Measurements from ENCODE around the gene DTYMK. TPM values are rescaled to one million over a fixed set of nuclear protein-coding genes. Genes with fewer than 3 reads are reported as not detected.

The DTYMK gene
- total and polyA plus RNA-seq, 5 experiments from 2014 or later, result 19.8 to 40.7 (median 36.3) TPM

Other genes starting within 250 kb of the DTYMK start
- 100 to 1,000 TPM; 148 to 150 TPM for gene STK25, start 178.2 kb downstream of the DTYMK start, total RNA-seq
- 10 to 100 TPM; 69.9 to 81.1 (median 70.1) TPM for gene STK25, start 178.2 kb downstream of the DTYMK start, polyA plus RNA-seq
- gene BOK, start 128.1 kb downstream of the DTYMK start, total RNA-seq, result not detected
- under 1 TPM in 1 of 3 donors, not detected in 2; 0.53 TPM for gene BOK, start 128.1 kb downstream of the DTYMK start, polyA plus RNA-seq
- gene THAP4, start 49.7 kb downstream of the DTYMK start, total RNA-seq, result 10 to 100 TPM; 28.4 to 31.8 TPM
- gene THAP4, start 49.7 kb downstream of the DTYMK start, polyA plus RNA-seq, result 10 to 100 TPM; 29.6 to 58.4 (median 38.9) TPM
- 100 to 1,000 TPM; 103 to 104 TPM for gene ATG4B, start 49.1 kb downstream of the DTYMK start, total RNA-seq
- 10 to 100 TPM; 45.8 to 60.1 (median 46.5) TPM for gene ATG4B, start 49.1 kb downstream of the DTYMK start, polyA plus RNA-seq
- gene ING5, start 15.2 kb upstream of the DTYMK start, total RNA-seq, result 10 to 100 TPM; 73.1 to 80.8 TPM
- 10 to 100 TPM; 16.4 to 23.5 (median 17.4) TPM for gene ING5, start 15.2 kb upstream of the DTYMK start, polyA plus RNA-seq
- 10 to 100 TPM; 47.6 to 51.6 TPM for gene D2HGDH, start 47.8 kb upstream of the DTYMK start, total RNA-seq
- gene D2HGDH, start 47.8 kb upstream of the DTYMK start, polyA plus RNA-seq, result 1 to 10 TPM; 1.5 to 6.8 (median 2.7) TPM
- not detected for gene GAL3ST2, start 90.0 kb upstream of the DTYMK start, total RNA-seq
- not detected for gene GAL3ST2, start 90.0 kb upstream of the DTYMK start, polyA plus RNA-seq
- not detected for gene NEU4, start 122.4 kb upstream of the DTYMK start, total RNA-seq
- gene NEU4, start 122.4 kb upstream of the DTYMK start, polyA plus RNA-seq, result not detected
- under 1 TPM; 0.23 to 0.47 TPM for gene PDCD1, start 172.1 kb upstream of the DTYMK start, total RNA-seq
- 1 to 10 TPM in 1 of 3 donors, under 1 TPM in 2; 0.15 to 6.0 (median 0.60) TPM for gene PDCD1, start 172.1 kb upstream of the DTYMK start, polyA plus RNA-seq
- gene RTP5, start 182.9 kb upstream of the DTYMK start, total RNA-seq, result not detected
- gene RTP5, start 182.9 kb upstream of the DTYMK start, polyA plus RNA-seq, result not detected

All from naive thymus-derived CD8-positive, alpha-beta T cell (primary cell).